NCI-H1048 (cell line): ENCODE data around the gene SDC3.
"Not testable (repeated sequence)": the region's sequence is repeated elsewhere in the genome, so short reads cannot be mapped to it uniquely, and the experiment has no call there.

Source experiments
- DNase-seq: peaks from one replicate; lab custom pipeline; 2025; lab: John Stamatoyannopoulos, UW

SDC3 gene

DNA sequence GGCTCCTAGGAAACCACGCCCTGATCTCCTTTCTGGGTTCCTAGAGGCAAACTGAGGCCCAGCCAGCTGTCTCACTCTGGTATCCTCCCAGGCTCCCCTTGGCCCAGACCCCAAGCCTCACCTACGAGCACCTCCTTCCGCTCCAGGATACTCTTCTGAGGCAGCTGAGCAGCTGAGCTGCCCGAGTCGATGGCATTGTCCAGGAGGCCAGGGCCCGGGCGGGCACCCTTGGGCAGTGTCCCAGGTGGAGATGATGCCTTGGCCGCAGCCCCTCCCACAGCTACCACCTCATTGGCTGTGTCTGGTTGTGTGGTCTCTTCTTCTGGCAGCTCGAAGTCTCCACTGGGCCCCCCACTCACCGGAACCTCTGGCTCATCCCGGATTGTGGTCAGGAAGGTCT, 34.4 kb downstream of the SDC3 start:
- no peak for DNase-seq

DNA sequence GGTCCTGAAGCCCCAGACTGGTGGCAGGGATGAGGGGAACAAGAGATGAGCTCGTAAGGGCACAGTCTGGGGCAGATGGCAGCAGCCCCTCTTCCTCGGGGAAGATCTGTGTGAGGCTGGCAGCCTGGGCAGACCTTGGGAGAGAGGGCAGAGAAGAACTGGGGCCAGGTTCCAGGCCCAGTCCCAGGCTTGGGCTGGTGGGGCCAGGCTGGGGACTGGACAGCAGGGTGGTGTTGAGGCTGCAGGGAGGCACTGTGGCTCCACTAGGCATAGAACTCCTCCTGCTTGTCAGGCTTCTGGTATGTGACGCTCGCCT, 35.7 kb downstream of the SDC3 start:
- DNase-seq, result no peak

DNA sequence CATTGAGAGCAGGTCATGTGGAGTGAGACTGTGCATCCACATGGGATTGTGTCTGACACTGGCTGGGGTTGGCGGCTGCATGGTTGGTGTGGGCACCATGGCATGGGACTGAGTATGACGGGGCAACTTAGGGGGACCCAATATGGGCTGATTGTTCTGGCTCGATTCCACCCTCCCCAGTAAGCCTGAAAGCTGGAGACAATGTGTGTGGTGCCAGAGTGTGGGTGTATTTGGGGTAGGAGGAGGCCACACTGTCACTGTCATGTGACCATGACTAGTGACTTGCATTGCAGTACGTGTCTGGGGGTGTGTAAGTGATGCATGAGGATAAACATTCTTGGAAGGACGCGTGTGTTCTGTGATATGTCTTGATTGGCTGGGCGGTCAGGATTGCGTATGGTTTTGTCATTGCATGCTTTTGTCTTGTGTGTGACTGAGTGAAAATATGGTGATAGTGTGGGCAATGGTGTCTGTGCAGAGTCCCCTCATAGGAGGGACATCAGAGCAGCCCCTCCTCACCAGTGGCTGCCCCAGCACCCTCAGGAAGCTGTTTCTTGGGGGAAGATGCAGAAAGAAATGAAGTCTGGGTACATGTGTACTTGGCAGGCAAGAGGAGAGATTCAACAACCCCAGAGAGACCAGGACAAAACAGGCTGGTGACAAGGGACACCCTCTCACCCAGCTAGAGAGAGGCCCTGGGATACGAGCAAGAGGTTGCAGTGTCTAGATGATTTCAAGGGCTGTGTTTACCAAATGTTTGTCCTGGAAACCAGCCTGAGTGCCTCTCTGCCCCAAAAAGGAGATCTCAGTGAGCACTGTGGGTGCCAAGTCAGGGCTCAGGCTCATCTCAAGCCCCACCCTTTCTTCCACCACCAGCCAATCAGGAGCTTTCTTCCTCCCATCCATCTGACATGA, 36.3 kb downstream of the SDC3 start:
- DNase-seq, result no peak

DNA sequence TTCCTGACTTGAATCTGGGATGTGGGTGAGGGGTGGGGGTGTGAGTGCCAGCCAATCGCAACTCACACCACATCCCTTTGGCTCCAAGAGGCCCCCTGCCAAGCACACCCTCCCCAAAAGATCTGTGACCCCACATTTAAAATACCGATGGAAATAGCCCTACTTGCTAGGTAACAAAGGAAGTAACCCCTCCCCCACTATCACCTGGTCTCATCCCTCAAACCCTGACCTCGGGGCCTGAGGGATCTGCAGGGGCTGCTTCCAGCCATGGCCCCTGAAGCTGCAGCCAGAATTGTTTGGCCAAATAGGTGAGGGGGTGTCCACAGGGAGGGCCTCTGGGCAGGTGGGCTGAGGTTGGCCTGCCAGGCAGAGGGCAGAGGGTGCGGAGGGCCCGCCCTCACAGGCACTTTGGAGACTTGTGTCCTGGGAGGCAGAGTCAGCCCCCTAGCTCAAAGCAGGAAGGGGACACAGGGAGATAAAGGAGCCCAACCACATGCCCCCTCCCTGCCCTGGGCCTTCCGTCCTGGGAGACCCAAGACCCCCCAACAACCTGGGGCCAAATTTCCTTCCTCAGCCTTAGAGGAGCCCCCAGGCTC, 37.2 kb downstream of the SDC3 start:
- no peak for DNase-seq

DNA sequence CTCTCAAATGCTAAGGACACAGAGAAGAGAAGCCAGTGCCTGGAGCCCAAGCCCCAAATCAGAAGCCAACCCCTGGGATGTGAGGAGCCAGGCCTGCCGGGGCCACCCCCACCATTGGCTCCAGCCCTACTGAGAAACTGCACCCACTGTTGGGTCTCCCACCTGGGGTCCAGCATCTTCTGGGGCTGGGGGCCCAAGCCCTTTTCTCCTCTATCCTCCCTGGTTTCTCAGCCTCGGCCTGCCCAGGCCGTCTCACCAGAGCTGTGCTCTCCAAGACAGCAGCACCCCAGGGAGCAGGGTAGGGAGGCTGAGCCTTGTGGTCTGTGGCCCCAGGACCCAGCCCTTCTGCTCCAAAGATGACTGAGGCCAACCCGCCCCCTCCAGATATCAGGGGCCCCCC, 37.9 kb downstream of the SDC3 start:
- no peak for DNase-seq

DNA sequence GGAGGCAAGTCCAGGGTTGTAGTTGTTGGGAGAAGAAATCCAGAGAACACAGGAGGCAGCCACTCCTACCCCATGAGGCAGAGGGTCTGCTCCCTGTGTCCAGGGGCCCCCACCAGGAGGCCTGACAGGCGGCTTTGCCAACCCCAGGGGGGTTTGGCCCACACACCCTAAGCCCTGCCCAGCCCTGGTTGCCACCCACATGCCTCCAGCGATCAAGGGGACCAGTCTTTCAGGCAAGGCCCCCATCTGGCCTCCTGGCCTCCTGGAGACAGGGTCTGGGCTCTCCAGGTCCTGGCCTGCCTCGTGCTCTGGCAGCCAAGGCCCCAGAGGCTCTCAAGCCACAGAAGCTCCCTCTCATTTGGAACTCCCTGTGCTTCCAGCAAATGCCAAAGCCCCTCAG, 38.5 kb downstream of the SDC3 start:
- DNase-seq, result no peak

DNA sequence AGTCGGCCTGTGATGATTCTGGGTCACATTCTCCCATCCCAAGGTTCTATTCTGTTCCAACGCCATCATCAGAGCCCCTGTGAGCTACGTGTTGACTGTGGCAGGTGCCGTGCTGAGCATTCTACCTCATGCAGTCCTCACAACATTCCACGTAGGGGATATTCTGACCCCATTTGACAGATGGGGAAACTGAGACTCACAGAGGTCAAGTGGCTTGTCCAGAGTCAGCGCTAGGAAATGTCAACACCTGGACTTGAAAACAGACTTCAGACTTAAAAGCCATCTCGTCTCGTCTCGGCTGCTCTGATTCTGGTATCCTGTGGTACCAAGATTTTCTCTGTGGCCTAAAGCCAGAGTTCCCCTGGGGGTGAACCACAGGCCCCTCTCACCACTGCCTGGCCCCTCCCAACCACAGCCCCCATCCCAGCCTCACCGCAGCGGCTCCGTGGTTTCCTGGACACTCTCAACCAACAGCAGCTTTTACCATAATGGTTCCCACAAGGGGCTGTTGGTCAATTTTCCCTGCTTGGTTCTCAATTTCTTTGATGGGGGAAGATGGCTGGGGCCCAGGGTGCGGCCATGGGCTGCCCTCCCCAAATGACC, 39.6 kb downstream of the SDC3 start:
- DNase-seq, result no peak

DNA sequence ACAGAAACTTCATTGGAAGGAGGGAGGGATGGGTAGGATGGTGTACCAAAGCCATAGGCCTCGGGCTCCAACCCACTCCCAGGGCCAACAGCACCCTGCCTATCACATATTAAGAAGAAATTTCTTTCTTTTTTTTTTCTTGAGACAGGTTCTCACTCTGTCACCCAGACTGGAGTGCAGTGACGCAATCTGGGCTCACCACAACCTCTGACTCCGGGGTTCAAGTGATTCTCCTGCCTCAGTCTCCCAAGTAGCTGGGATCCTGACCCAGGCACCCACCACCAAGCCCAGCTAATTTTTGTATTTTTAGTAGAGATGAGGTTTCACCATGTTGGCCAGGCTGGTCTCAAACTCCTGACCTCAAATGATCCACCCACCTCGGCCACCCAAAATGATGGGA, 40.5 kb downstream of the SDC3 start:
- DNase-seq, result not testable (repeated sequence)

DNA sequence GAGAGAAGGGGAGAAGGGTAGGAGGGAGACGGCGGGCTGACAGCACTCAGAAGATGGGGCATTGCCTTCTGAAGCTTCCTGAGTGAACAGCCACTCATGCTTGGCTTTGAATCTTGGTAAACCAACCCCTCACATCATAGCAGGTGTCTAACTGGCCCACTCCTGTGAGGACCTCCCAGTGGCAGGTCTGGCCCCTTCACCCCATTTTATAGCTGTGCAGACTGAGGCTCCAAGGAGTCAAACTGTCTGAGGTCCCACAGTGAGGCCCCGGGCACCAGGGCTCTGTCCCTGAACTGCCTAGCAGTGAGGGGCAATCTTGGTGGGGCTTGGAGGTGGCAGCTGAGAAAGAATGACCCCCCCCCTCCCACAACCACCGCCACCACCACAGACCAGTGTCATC, 41.0 kb downstream of the SDC3 start:
- DNase-seq, result no peak

DNA sequence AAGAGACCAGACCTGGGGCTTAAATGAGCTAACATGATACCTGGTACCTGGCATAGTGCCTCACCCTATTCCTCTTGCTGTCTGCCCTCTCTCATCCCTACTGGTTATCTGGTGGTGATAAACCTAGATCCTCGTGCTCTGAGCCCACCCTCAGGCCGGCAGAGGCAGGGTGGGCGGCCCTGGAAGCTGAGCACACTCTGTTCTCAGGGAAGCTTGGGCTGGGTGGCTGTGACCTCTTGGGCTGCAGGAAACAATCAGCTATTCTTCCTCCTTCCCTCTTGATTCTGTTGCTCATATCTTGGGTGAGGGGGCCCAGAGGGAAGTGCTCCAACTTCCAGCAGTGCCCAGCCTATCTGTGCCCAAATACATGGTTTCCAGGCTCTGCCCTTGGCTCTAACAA, 42.0 kb downstream of the SDC3 start:
- DNase-seq, result no peak

DNA sequence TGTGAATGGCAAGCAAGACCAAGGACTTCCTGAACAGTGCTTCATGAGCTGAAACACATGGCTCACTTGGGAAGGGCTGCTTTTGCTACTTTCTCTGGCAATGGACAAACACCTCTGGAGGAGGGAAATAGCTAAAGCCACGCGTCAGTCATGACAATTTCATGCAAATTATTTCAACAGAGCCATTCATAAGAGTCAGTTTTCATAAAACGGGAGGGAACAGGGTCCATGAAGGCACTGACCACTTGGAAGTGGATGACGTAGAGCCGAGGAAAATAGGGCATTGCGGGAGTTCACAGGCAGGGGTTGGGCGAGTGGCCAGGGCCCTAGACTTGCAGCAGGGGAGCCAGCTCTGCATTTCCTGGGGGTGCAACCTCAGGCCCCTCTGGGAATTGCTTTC, 43.9 kb downstream of the SDC3 start:
- no peak for DNase-seq

DNA sequence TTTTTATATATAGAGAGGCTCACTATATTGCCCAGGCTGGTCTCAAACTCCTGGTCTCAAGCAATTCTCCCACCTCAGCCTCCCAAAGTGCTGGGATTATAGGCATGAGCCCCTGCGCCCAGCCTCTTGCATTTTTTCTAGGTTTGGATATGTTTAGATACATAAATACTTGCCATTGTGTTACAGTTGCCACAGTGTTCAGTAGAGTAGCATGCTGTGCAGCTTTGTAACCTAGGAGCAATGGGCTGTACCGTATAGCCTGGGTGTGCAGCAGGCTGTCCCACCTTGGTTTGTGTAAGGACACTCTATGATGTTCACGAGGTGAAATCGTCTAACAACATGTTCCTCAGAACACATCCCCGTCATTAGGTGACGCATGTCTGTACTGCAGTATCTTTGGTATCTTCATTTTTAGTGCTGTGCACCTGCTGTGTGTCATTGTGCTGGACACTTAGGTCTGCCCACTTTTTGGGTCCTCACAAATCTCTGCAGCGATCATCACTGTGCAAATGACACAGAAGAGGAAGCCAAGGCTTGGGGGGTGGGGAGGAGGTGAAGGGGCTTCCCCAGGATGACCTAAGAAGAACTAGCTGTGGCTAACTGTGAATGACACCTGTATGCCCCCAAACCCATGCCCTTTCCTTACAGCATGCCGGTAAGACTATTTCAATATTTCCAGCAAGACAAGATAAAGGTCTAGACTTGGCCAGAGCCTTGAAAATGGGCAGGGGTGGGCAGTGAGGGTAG, 44.5 kb downstream of the SDC3 start:
- no peak for DNase-seq

DNA sequence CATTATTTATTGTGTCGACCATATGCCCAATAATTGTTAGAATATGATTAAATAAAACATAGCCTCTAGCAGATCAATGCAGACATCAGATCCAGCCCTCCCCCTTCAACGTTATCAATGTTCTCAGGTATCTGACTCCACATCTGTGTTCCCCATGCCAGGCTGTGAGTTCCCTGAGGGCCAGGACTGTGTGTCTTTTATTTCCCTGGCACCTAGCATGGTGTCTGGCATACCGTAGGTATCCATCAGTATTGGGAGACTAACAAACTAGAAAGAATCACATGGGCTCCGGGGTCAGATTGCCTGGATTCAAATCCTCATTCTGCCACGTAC, 48.3 kb downstream of the SDC3 start:
- DNase-seq, result no peak

DNA sequence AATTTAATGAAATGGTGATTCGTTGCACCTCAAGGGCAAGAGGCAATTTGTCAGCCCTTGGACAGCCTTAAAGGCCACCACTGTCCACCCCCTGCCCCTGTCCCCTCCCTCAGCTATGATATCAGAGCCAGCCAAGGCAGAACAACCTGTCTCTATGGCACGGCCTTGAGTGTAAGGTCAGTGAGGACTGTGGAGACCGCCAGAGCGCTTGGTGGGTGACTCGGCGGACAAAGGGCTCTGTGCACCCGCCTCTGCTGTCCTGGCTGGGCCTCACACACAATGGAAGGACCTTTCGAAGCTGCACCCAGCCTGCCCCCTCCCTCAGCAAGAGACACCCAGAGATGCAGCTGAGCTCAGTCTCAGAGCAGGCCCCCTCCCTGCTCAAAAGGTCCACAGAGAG, 50.6 kb downstream of the SDC3 start:
- DNase-seq, result no peak

DNA sequence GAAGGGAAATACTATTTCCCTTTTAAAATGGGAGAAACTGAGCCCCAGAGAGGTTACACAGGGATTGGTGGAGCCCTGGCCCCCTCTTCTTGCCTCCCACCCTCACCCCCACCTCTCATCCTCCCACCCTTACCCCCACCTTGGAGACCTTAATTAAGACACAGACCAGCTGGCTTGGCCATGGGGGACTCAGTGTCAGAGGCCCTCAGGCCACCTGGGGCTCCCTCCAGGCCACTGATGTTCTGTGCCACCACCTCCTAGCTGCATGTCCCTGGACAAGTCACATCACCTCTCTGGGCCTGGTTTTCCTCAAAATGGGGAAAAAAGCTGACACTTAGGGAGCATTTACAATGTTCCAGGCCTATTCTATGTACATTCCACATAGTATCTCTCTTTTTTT, 51.5 kb downstream of the SDC3 start:
- DNase-seq, result no peak

DNA sequence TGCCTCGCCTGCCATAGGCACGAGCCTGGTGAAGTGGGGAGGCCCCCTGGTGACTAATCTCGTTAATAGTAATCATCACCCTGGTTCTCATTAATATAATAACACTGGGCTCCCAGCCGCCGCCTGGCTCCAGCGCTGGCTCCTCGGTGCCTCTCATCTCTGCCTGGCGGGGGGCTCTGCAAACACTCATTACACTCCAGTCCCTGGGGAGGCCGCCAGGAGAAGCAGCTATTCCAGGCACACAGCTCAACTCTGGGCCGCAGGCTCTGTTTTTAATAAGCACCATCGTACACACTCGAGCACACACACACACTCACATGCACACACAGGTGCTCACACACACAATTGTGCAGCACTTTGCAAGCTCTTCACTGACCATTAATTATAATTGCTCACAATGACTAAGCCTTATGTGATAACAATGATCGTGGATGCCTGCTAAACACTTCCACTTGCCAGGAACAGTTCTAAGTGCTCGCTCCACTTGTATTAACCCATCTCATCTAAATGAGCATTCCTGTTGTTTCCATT, 52.2 kb downstream of the SDC3 start:
- DNase-seq, result no peak

DNA sequence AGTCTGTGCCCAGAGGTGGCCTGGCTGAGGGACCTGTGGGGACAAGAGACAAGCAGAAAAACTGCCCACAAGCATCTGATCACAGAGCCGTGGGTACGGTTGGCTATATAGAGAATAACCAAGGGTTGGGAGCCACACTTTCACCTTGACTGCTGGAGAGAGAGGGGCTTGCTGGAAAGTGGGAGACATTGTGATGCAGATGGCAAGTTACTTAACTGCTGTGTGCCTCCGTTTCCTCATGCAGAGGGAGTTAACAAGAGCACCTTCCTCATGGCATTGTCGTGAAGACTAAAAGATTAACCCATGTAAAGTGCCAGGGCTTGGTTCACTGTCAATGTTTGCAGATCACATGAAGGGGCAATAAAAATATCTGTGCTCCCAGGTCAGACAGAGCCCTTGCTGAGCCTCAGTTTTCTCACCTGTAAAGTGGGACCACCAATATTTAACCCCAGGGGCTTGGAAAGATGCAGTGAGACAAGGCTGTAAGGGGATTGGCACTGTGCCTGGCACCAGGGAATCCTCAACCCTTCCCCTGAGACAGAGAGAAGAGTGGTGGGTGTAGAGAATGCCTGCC, 52.8 kb downstream of the SDC3 start:
- DNase-seq, result no peak

DNA sequence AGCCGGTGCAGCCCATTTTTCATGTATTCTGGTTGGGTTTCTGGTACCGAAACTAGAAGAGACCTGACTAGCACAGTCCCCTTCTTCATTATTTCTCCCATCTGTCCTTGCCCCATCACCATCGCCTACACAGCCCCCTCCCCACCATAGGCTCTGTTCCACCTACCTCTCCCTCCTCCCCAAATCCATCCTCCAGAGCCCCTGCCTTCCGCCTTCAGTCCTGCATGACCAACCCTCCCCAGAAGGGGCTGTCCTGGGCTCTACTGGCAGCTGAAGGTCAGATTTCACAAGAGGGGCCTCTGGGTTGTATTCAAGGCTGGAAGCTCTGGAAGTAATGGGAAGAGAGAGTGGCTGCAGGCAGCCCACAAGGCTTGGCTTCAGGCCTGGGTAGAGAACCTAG, 55.2 kb downstream of the SDC3 start:
- DNase-seq, result no peak

DNA sequence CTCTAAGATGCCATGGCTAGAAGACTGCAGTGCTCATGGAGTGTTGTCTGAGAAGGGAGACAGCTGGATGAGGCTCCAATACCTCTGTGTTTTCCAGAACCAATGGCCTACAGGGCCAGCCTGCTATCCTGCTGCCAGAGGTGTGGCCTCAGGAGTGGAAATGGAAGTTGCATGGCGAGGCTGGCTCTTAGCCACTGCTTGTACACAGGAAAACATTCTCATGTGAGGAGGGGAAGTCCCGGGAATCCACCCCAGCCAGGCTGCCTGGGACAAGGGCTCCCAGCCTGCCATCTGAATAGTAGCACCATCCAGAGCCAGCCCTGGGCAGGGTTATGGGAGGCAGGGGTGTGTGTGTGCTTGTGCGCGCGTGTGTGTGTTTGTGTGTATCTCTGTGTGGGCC, 56.5 kb downstream of the SDC3 start:
- DNase-seq, result no peak

DNA sequence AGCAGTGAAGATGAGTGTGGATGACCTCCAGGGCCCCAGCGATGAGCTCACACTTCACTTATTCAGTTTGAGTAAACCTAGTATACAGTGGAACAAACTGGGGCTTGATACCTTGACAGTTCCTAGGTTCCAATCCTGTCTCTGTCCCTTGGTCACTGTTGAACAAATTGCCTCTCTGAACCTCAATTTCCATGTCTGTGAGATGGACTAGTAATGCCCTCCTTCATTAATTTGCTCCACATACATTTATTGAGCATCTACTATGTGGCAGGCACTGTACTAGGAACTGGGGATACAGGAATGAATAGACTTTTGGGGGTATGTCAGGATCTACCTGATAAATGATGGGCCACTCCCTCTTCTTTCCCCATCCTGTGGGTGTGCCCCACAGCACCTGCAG, 57.3 kb downstream of the SDC3 start:
- no peak for DNase-seq

DNA sequence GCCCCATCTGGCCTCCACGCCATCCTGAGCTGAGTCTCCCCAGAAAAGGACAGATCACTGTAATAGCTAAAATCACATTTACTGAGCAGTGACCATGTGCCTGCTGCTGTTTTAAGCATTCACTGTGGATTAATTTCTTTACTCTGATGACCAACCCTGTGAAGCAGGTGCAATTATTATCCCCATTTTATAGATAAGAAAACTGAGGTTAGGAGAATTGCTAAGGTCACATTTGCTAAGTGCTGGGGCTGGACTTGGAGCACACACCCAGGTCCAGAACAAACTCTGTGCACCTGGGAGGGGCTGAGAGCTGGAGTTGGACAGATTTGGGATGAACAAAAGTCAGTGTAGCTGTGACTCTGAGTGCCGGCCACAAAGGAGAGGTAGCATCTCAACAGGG, 58.0 kb downstream of the SDC3 start:
- no peak for DNase-seq

DNA sequence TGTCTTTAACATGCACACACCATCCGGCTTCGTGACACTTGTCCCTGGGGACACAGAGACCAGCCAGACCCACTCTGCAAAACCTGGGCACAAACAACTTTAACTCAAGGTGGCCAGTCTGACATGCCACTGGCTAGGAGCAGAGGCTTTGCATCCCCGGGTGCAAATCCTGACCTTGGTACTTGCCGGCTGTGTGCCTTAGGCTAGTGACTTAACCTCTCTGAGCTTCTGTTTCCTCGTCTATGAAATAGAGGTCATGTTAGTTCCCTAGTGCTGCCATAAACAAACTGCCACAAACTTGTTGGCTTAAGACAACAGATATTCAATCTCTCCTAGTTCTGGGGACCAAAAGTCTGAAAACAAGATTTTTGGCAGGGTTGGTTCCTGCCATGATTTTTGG, 60.4 kb downstream of the SDC3 start:
- DNase-seq, result no peak
